Activated T-helper 9 cell treated with anti-CD3 and anti-CD28 coated beads, Interleukin-2, amount 50 U/mL, for 16 hours (primary cell): ENCODE results near the gene SLC35A3.

Experiments
- DNase-seq: peaks from one replicate; pipeline ENCODE4 v3.0.0-alpha.2; 2020; ENCODE audit warnings: low read depth

The SLC35A3 gene

DNA sequence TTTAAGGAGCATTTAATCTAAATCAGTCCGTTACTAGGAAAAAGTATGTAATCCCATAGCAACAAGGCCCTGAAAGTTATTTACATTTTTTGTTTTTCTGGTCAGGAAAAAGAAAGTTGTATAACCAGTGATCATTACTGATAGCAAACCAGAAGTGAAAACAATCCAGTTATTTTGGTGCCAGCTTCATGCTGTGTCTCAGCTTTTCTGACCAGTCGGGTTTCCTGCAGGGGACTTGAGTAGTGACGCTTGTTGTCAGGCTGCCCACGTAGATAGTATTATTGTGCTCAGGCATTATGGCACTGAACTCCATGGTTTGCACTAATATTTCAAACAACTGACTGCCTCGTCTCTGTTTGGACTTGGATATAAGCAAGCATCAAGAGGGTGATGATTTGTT is 107.7 kb downstream of the SLC35A3 start:
- DNase-seq, result no peak

GRCh38 chr1:100080331-100080730 is 110.5 kb downstream of the SLC35A3 start:
- DNase-seq, result no peak
